Hepatic stellate cell (primary cell): Measurements from ENCODE around the gene TBX2.
"Not testable (repeated sequence)": the region's sequence is repeated elsewhere in the genome, so short reads cannot be mapped to it uniquely, and the experiment has no call there.

Experiments
- DNase-seq: peaks from one replicate; pipeline ENCODE4 v3.0.0; 2011; ENCODE audit warnings: low spot score

The TBX2 gene

DNA sequence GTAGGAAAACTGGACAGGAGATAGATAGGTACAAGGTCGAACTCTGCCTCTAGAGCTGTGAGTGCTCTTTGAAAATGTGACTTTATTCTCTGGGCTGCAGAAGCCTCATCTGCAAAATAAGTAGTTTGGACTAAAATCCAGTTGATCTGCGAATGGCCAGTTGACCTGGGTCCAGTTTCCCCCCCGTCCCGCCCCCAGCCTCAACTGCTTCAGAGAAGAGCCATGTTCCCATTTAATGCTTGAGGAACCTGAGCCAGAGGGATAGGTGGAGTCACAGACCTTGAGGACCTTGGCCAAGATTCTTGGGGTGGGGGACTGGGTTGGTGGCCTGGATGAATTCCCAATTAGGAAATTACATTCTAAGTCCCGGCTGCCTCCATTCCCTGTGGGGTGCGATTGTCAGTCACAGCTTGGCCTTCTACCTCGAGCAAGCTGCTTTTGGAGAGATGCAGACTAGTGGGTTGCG, 14.1 kb downstream of the TBX2 start:
- no peak for DNase-seq

DNA sequence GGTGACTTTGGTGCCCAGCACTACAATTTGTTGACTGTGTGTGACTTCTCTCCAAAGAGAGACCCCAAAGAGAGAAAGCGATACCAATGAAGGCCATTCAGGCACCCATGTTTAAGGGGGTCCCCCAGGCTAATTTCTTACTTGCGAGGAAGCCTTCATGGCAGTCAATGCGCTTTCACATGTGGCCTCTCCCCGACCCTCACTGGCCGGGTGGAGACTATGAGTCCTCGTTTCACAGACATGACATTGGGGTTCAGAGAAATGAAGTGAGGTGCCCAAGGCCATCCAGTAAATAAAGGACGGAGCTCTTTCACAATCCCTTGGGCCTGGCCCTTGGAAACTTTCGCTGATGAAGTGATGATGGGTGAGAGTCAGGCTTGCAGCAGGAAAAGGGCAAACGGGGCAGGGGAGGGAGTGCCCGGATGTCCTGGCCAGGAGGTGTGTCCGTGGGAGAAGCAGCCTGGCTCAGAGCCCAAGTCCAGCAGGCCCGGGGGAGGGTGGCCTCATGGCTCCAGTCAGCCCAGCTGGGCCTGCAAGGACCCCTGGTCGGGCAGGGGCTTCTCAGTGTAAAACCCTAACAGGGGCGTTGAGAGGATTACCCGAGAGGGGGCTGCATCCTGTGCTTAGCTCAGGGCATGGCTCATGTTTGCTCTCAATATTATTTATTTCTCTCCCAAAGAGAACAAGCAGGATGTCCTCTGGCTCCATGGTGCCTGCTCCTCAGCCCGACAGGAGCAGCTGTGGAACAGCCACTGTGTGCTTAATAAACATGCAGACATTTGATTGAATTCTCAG, 14.7 kb downstream of the TBX2 start:
- DNase-seq, result peak; percentile 65

DNA sequence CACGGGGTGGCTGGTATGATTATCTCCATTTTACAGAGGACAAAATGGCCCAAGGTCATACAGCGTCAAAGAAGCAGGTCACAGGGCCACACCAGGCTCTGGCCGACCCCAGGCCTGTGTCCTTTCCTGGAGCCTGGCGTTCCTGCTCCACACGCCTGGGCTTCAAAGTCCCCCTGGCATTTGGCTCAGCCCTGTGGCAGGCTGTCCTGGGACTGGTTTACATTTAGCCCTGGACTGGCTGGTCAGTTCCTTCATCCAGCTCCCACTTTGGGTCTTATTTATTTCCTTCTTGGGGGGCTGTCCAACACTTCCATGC, 15.3 kb downstream of the TBX2 start:
- no peak for DNase-seq

DNA sequence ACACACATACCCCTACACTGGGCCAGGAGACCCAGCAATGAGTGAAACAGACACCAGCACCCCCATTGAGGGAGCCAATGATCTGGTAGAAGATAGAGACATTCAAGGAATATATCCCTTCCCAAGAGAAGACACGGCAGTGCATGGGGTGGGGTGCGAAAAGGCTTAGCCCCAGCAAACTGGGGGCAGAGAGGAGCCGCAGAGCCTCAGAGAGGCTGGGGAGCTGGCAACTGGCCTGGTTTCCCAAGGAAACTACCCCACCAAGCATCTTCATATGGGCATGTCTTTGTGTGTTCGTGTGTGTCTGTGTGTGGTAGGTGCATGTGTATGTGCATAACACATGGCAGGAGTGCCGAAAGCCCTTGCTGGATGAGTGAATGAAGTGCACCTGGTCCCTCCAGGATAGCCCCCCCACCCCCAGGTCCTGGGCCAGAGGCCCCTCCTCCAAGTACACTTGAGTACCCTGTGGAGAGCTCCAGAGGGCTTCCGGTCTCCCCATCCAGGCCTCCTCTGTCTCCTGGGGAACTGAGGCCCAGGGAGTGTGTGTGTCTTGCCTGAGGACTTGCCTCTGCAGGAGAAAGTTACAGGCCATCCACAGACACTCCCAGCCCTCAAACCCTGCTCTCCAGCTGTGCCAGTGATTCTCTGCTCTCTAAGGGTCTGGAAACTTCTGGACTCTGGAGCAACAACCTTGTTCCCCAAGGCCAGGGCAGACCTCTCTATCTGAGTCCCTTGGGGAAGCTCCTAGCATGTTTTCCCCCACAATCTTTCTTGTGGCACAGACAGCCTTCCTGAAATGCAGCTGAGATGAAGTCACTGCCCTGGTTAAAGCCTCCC, 15.9 kb downstream of the TBX2 start:
- DNase-seq, result peak; percentile 57

DNA sequence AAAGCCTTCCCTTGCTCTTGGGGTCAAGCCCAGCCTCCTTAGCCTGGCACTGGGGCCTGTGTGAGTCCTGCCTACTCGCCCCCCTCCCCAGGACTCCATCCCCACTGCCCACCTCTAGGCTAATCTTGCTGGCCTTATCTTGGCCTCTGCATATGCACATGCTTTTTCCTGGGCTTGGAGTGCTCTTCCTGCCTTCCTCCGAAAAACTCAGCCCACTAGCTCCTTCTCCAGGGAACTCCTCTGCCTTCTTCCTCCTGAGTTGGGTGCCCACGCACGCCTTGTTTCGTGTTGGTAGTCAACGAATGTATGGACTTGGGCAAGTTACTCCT, 16.5 kb downstream of the TBX2 start:
- DNase-seq, result no peak

DNA sequence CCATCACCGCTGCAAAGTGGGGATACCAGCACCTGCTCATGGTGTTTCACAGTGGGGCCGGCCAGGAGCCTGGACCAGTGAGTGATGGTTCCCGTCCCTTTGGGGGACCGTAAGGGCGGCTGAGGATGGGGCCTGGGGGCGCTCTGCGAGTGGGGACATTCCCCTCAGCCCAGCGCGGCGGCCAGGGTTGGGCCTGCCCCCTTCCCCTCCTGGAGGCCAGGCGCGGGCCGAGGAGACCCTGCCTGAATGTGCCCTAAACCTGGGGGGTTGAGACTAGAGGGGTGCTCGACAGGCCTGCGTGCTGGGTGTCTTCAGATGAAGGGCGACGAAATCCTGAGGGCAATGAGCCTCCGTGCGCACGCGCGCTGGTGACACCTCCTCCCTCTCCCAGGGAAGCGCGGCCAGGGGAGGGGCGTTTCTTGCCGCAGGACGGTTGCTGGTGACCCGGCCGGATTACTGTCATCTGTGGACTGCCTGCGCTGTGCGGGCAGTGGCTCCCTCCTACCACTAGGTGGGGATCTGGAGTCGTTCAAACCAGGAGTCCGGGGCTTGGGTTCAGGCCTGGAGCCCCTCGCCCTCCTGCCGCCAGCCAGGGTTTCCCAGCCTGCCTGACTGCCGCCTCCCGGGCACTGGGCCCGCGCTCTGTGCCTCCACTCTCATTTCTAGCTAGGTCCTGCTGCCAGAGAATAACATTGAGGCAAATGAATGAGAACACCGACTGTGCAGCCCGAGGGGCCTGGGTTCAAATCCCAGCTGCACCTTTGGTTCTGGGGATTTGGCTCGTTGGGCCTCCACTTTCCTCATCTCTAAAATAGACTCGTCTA, 17.1 kb downstream of the TBX2 start:
- DNase-seq, result peak; percentile 91

DNA sequence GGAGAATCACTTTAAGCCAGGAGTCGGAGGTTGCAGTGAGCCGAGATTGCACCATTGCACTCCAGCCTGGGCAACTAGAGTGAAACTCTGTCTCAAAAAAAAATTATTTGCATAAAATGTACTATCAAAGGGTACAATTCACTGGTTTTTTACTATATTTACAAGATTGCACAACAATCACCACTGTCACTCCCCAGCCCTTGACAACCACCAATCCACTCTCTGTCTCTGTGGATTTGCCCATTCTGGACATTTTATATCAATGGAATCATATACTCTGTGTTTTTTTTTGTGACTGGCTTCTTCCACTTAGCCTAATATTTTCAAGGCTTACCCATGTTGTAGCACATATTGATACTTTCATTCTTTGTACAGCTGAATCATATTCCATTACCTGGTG, 18.8 kb downstream of the TBX2 start:
- DNase-seq, result no peak

DNA sequence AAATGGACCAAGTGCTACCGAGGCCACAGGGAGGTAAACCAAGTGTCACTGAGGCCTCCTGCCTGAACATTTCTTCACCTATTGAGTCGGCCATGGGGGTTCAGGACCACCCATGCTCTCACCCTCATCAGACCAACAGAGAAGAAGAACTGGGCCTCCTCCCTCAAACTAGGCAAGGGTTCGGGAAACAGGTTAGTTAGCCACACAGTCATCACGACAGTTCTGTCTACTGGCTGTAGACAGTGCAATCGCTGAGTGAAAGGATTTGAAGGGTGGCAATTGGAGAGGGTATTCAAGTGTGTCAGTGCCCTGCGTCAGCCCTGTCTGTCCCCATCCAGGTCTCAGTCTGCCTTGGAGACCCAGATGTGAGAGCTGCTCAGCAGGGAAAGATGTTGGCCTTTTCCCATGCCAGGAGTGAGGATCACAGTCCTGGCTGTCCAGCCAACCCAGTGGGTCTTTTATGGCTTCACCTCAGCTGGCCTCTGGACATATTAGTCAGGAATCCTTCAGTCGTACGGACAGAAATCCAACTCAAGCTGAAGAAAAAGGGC, 19.9 kb downstream of the TBX2 start:
- no peak for DNase-seq

DNA sequence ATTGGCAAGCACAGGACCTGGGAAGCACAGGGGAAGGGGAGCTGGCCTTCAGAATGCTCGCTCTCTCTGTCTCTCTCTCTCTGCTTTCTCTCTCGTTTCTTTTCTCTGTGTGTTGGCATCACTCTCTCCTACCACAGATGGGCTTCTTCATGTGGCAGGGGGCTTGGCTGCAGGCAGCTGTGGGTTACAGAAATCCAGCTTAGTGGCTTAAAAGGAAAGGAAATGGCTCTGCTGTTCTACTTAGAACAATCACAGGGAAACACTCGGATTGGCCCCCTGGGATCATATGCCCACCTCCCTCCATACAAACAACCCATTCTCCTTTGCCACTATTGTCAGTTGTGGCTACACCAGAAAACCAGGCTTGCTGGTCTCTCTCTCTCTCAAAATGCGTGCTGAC, 20.4 kb downstream of the TBX2 start:
- DNase-seq, result no peak

DNA sequence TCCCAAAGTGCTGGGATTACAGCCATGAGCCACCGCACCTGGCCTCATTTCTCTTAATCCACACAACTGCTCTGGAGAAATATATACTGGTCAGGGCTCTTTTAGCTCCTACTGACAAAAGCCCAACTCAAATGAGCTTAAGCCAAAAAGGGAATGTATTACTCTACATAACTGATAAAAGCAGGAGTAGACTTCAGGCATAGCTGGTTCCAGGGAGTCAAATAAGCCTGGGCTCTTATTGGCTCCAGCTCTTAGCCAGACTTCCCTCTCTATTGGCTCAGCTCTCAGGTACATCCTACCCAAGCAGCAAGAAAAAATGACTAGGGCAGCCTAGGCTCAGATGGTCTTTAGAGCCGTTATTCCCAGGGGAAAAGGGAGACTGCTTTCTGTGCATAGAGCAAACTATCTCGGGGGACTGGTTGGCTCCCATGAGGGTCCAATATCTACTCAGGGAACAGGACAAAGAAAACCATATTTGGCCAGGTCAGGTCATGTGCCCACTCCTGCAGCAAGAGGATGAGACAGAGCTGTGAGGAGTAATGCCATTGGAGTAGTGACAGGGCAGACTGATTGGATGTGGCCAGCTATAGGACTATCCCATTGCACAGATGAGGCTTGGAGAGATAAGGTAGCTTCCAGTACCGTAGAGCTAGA, 21.2 kb downstream of the TBX2 start:
- DNase-seq, result no peak

DNA sequence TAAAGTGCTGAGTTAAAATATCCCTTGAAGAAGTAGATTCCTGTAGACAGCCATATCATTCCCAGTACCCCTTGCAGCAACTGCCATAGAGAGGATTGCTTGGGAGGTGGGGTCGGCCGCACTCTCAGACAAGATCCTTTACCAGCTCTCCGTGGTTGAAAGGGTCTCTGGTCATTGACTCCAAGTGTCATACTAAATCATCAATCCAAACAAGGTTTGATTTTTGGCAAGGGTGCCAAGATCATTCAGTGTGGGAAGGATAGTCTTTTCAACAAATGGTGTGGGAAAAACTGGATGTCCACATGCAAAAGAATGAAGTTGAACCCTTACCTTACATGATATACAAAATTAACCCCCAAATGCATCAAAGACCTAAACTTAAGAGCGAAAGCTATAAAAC, 21.8 kb downstream of the TBX2 start:
- no peak for DNase-seq

DNA sequence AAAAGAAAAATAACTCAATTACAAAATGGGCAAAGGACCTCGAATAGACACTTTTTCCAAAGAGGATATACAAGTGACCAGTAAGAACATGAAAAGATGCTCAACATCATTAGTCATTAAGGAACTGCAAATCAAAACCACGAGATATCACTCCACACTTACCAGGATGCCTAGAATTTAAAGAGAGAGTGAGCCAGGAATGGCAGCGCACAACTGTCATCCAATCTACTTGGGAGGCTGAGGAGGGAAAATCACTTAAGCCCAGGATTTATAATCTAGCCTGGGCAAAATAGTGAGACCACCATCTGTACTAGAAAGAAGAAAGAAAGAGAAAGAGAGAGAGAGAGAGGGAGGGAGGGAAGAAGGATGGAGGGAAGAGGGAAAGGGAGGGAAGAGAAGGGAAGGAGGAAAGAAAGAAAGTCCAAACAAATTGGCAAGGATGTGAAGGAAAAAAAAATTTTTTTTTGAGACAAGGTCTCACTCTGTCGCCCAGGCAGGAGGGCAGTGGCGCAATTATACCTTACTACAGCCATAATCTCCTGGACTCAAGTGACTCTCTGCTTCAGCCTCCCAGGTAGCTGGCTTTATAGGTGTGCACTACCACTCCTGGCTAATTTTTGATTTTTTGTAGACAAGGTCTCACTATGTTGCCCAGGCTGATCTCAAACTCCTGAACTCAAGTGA, 22.6 kb downstream of the TBX2 start:
- DNase-seq, result no peak

DNA sequence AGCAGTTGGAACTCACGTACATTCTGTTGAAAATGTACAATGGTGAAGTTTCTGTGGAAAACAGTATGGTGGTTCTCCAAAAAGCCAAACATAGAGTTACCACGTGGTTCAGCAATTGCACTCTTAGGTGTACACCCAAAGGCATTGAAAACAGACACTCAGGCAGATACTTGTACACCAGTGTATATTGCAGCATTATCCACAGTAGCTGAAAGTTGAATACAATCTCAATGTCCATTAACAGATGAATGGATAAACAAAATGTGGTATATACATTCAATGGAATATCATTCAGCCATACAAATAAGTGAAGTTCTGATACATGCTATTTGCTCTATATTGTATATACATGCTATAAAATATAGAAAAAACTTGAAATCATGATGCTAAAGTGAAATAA, 23.2 kb downstream of the TBX2 start:
- no peak for DNase-seq

DNA sequence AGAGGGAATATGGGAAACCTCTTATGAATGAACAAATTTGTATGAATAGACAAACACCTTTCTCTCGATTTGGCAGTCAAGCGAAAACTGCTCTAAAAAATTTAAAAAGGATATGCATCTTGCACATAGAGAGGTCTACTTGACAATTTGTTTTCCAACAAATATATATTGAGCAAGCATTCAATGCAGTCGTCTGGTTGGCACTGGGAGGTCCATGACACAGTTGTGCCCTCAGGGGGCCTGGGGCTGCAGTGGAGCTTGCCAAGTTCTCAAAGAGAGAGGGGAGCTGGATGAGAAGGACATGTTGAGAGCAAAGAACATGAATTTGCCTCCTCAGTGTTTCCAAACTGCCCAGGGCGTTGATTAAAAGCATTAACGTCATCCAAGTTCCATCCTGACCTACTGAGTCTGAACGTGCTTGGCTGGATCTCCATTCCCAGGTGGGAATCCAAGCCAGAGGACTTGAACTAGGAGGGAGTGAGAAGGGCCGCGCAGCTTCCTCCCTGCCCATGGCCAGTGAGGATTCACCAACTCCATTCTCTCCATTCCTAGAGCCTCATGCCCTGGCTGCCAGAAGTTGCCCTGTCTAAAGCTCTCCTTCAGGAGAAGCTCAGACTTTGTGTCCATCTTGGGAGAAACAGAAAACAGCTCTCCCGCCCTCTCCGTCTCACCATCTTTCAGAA, 24.5 kb downstream of the TBX2 start:
- no peak for DNase-seq

DNA sequence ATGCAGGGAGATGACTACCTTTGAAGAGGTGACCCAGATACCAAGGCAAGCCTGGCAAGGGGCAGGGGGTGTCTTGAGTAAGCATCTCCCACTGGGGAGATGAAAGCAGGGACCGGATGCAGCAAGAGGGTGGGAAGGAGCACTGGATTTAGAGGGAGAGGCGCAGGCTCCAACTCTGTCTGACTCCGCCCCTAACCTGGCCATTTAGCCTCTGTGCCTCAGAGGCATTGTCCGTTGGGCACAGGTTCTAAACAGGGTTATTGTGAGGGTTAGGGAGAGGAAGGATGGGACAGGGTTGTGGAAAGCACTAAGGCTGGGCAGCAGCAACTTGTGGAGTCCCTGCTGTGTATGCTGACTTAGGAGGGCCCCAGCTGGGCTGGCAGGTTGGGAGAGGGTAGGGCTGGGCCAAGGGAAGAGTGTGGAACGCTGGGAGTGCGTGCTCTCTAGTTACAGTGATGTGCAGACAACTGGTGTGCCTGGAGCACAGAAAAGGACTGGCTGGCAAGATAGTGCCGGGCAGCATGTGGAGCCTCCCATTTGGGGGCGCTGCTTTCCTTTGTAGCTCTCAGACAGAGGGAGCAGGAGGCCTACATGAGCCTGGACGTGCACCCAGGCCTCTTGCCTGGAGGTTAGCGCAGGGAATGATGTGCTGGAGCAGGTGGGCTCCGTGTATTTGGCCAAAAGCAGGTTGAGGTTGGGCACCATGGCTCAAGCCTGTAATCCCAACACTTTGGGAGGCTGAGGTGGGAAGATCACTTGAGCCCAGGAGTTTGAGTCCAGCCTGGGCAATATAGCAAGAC, 26.2 kb downstream of the TBX2 start:
- DNase-seq, result no peak

DNA sequence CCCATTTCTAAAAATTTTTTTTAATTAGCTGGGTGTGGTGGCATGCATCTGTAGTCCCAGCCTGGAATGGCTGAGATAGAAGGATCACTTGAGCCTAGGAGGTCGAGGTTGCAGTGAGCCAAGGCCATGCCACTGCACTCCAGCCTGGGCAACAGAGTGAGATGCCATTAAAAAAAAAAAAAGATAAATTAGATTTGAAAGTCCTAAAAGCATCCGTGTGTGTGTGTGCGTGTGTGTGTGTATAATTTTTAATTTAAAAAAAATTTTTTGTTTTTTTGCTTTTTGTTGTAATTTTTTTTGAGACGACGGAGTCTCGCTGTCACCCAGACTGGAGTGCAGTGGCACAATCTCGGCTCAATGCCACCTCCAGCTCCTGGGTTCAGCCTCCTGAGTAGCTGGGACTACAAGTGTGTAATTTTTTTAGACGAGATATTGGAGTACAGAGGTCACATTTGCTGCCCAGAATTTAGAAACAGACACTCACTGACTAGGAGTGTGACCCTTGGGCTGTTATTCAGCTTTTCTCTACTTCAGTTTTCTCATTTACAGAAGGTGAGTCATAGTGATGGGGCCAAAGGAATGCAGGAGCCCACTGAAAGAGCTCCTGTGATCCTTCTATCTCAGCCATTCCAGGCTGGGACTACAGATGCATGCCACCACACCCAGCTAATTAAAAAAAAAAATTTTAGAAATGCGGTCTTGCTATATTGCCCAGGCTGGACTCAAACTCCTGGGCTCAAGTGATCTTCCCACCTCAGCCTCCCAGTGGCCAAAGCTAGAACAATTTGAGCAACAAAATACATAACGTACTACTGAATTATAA, 27.1 kb downstream of the TBX2 start:
- DNase-seq, result no peak

DNA sequence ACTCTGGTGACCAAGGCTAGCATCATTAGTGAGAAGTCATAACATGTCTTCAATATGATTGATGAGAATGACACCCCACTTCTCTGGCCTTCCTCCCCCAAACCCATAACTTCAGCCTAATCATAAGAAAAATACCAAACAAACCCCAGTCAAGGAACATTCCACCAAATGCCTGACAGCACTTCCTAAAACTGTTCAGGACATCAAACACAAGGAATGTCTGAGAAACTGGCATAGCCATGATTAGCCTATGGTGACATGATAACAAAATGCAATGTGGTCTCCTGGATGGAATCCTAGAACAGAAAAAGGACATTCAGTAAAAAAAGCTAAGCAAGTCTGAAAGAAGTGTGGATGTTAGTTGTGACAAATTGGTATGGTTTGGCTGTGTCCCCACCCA, 27.9 kb downstream of the TBX2 start:
- DNase-seq, result no peak

DNA sequence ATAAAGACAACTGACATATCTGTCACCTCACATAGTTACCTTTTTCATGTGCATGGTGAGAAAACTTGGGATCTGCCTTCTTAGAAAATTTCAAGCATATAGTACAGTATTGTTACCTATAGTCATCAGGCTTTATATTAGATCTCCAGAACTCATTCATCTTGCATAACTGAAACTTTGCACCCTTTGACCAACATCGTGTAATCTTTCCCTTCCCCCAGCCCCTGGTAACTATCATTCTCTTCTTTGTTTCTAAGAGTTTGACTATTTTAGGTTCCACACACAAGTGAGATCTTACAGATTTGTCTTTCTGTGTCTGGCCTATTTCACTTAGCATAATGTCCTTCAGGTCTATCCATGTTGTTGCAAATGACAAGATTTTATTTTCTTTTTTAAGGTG, 29.6 kb downstream of the TBX2 start:
- DNase-seq, result no peak

DNA sequence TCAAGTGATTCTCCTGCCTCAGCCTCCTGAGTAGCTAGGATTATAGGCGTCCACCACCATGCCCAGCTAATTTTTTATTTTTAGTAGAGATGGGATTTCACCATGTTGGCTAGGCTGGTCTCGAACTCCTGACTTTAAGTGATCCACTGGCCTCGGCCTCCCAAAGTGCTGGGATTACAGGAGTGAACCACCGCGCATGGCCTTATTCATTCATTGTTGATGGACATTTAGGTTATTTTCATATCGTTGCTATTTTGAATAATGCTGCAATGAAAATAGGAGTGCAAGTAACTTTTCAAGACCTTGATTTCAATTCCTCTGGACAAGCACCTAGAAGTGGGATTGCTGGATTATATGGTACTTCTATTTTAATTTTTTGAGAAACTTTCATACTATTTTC, 30.2 kb downstream of the TBX2 start:
- not testable (repeated sequence) for DNase-seq
